ENCODE results near the gene DOCK9.

- TF ChIP-seq CTCF (IDR thresholded peaks at IDR 0.05), result no peak
- TF ChIP-seq RCOR1 (IDR thresholded peaks at IDR 0.05; ENCODE audit: low read length), result no peak
- no peak for TF ChIP-seq TAF1 (IDR thresholded peaks at IDR 0.05; ENCODE audit: borderline replicate concordance, low read depth, low read length)
- TF ChIP-seq EZH2phosphoT487 (IDR thresholded peaks at IDR 0.05; ENCODE audit: borderline replicate concordance, low read depth), result no peak
- no peak for TF ChIP-seq RAD21 (IDR thresholded peaks at IDR 0.05; ENCODE audit: low read length)
- no peak for TF ChIP-seq POLR2AphosphoS5 (IDR thresholded peaks at IDR 0.05; ENCODE audit: low read depth, low read length)
- TF ChIP-seq YY1 (IDR thresholded peaks at IDR 0.05; ENCODE audit: low read depth), result no peak
- TF ChIP-seq EP300 (IDR thresholded peaks at IDR 0.05; ENCODE audit: borderline replicate concordance in 1 of 2, low read depth in 1 of 2, low read length in 1 of 2), result no peak
- TF ChIP-seq MXI1 (IDR thresholded peaks at IDR 0.05; ENCODE audit: low read depth, low read length), result no peak
- no peak for TF ChIP-seq RXRA (IDR thresholded peaks at IDR 0.05; ENCODE audit: borderline replicate concordance, low read depth)
- TF ChIP-seq FOSL2 (IDR thresholded peaks at IDR 0.05; ENCODE audit: borderline replicate concordance, low read depth), result no peak
These were observed 10.4 kb upstream of the DOCK9 start for GRCh38 chr13:98988277-98988676.

Measured in SK-N-SH (cell line).